H1 (cell line): ENCODE data around the gene JDP2. TPM values are rescaled to one million over a fixed set of nuclear protein-coding genes. Genes with fewer than 3 reads are reported as not detected.

Experiments used
- CTCF ChIA-PET: fragments of 300-600 bp; sonication (Branson Sonifier 250); formaldehyde crosslinking; loops from one replicate; lab custom pipeline; 2021; ENCODE audit not compliant: partially characterized antibody; lab: Charles Lee
- POLR2A ChIA-PET: fragments of 300-600 bp; sonication (Branson Sonifier 250); formaldehyde crosslinking; loops from one replicate; lab custom pipeline; 2021; ENCODE audit warnings: inconsistent platforms; ENCODE audit not compliant: partially characterized antibody; lab: Charles Lee
- DNase-seq, 2 experiments: peaks; one replicate each; pipeline versions ENCODE4 v3.0.0 to v3.0.0-alpha.2; 2010 to 2022; ENCODE audit warnings: low spot score in 2 of 2, low read depth in 1 of 2, mixed read lengths in 1 of 2
- FAIRE-seq: peaks from 2 replicates; lab custom pipeline; 2011; peaks lifted over from hg19 to GRCh38; lab: Jason Lieb, UNC
- H2AFZ ChIP-seq: 2 replicates; pipeline ENCODE4 v1.8.1; 2012; ENCODE audit warnings: low read length, inconsistent platforms
- H2AK5ac ChIP-seq: 2 replicates; pipeline ENCODE4 v1.6.1; 2013; ENCODE audit warnings: low read depth, low read length
- H2BK120ac ChIP-seq: replicated peaks from 2 replicates; pipeline ENCODE3; 2013; ENCODE audit warnings: low read depth, low read length, inconsistent platforms
- H2BK12ac ChIP-seq: 2 replicates; pipeline ENCODE4 v1.6.1; 2013; ENCODE audit warnings: low read depth, low read length
- H2BK15ac ChIP-seq: 2 replicates; pipeline ENCODE4 v1.6.1; 2013; ENCODE audit warnings: low read length
- H2BK20ac ChIP-seq: 2 replicates; pipeline ENCODE4 v1.6.1; 2013; ENCODE audit warnings: low read length
- H2BK5ac ChIP-seq: 2 replicates; pipeline ENCODE4 v1.6.1; 2013; ENCODE audit warnings: low read depth, low read length
- H3K14ac ChIP-seq: 2 replicates; pipeline ENCODE4 v1.6.1; 2013; ENCODE audit warnings: inconsistent platforms; ENCODE audit not compliant: insufficient read length
- H3K18ac ChIP-seq: 2 replicates; pipeline ENCODE4 v1.6.1; 2013; ENCODE audit warnings: low read length; ENCODE audit errors: extremely low read depth
- H3K23ac ChIP-seq: 2 replicates; pipeline ENCODE4 v1.6.1; 2013; ENCODE audit warnings: inconsistent platforms; ENCODE audit not compliant: insufficient read length
- H3K23me2 ChIP-seq: 2 replicates; pipeline ENCODE4 v1.6.1; 2013; ENCODE audit warnings: low read depth, low read length
- H3K27ac ChIP-seq: 2 replicates; pipeline ENCODE4 v1.6.1; 2011; ENCODE audit warnings: low read depth, low read length, inconsistent platforms
- H3K27me3 ChIP-seq, 4 experiments: replicated peaks in 1 of 4; 1 replicate in 1 of 4; 2 replicates in 3 of 4; pipeline versions ENCODE4 v1.6.1 to v1.8.1; 2011 to 2013; ENCODE audit warnings: low read length in 3 of 4, mild to moderate bottlenecking in 3 of 4, inconsistent platforms in 2 of 4, mixed read lengths in 2 of 4, moderate library complexity in 1 of 4; ENCODE audit not compliant: control insufficient read depth in 3 of 4, insufficient read depth in 3 of 4; ENCODE audit errors: extremely low read depth in 1 of 4
- H3K36me3 ChIP-seq, 4 experiments: 2 replicates each; pipeline versions ENCODE4 v1.6.1 to v1.8.1; 2011 to 2013; ENCODE audit warnings: mild to moderate bottlenecking in 4 of 4, low read length in 3 of 4, moderate library complexity in 2 of 4, control low read depth in 1 of 4, inconsistent platforms in 1 of 4; ENCODE audit not compliant: insufficient read depth in 4 of 4, control insufficient read depth in 2 of 4
- H3K4ac ChIP-seq: replicated peaks from 2 replicates; pipeline ENCODE3; 2013; ENCODE audit warnings: low read length, low read depth, mixed read lengths, inconsistent platforms; ENCODE audit not compliant: insufficient read length
- H3K4me1 ChIP-seq, 4 experiments: replicated peaks in 1 of 4; 1 replicate in 1 of 4; 2 replicates in 3 of 4; pipeline versions ENCODE4 v1.6.1 to v1.8.1; 2011 to 2013; ENCODE audit warnings: low read length in 3 of 4, inconsistent platforms in 2 of 4, mixed read lengths in 1 of 4; ENCODE audit not compliant: insufficient read depth in 4 of 4, control insufficient read depth in 3 of 4
- H3K4me2 ChIP-seq, 2 experiments: 2 replicates each; pipeline versions ENCODE4 v1.6.1 to v1.8.1; 2011 to 2013; ENCODE audit warnings: low read depth in 2 of 2, low read length in 2 of 2, control low read depth in 1 of 2, inconsistent platforms in 1 of 2, mild to moderate bottlenecking in 1 of 2; ENCODE audit not compliant: insufficient read depth in 1 of 2
- H3K4me3 ChIP-seq, 4 experiments: fragments of 200-600, 300-600 bp in 1 of 4; sonication (generic), shearing (Covaris generic), sonication (Bioruptor Twin) in 1 of 4; 2 replicates each; pipeline versions ENCODE4 v1.5.1 to v1.8.1; 2011 to 2016; ENCODE audit warnings: low read length in 4 of 4, low read depth in 3 of 4, control low read depth in 2 of 4, inconsistent platforms in 2 of 4, mild to moderate bottlenecking in 2 of 4, mixed read lengths in 1 of 4, moderate library complexity in 1 of 4; ENCODE audit not compliant: insufficient read depth in 2 of 4; ENCODE audit errors: extremely low read depth in 1 of 4
- H3K56ac ChIP-seq: replicated peaks from 2 replicates; pipeline ENCODE3; 2013; ENCODE audit warnings: low read depth, mild to moderate bottlenecking, mixed read lengths, low read length, inconsistent platforms; ENCODE audit not compliant: insufficient read length
- H3K79me1 ChIP-seq: 2 replicates; pipeline ENCODE4 v1.6.1; 2013; ENCODE audit warnings: low read depth, low read length, control low read depth
- H3K79me2 ChIP-seq, 2 experiments: 2 replicates each; pipeline versions ENCODE4 v1.6.1 to v1.8.1; 2012 to 2013; ENCODE audit warnings: low read length in 2 of 2, mild to moderate bottlenecking in 2 of 2, inconsistent platforms in 1 of 2; ENCODE audit not compliant: insufficient read depth in 2 of 2, control insufficient read depth in 1 of 2
- H3K9ac ChIP-seq, 4 experiments: replicated peaks in 1 of 4; 1 replicate in 1 of 4; 2 replicates in 3 of 4; pipeline versions ENCODE4 v1.6.1 to v1.8.1; 2011 to 2013; ENCODE audit warnings: low read depth in 3 of 4, low read length in 3 of 4, control low read depth in 2 of 4, mild to moderate bottlenecking in 2 of 4, moderate library complexity in 2 of 4, inconsistent platforms in 1 of 4; ENCODE audit errors: extremely low read depth in 1 of 4
- H3K9me3 ChIP-seq, 2 experiments: 2 replicates each; pipeline versions ENCODE4 v1.6.1 to v1.8.1; 2012 to 2013; ENCODE audit warnings: mild to moderate bottlenecking in 2 of 2, moderate library complexity in 2 of 2, control low read depth in 1 of 2, inconsistent platforms in 1 of 2, low read depth in 1 of 2, low read length in 1 of 2, mixed read lengths in 1 of 2; ENCODE audit not compliant: insufficient read depth in 2 of 2
- H4K20me1 ChIP-seq, 2 experiments: replicated peaks in 1 of 2; 2 replicates each; pipeline versions ENCODE3 to v1.8.1; 2011 to 2013; ENCODE audit warnings: inconsistent platforms in 2 of 2, low read length in 2 of 2, mild to moderate bottlenecking in 1 of 2; ENCODE audit not compliant: insufficient read depth in 2 of 2, control insufficient read depth in 1 of 2
- H4K5ac ChIP-seq: 2 replicates; pipeline ENCODE4 v1.6.1; 2013; ENCODE audit warnings: low read length, low read depth, mixed read lengths, inconsistent platforms; ENCODE audit not compliant: insufficient read length
- H4K8ac ChIP-seq: 2 replicates; pipeline ENCODE4 v1.8.0; 2013; ENCODE audit warnings: mild to moderate bottlenecking, moderate library complexity, low read length, inconsistent platforms; ENCODE audit not compliant: insufficient read depth; ENCODE audit errors: extremely low read depth
- H4K91ac ChIP-seq: replicated peaks from 2 replicates; pipeline ENCODE3; 2013; ENCODE audit warnings: low read length, mixed read lengths, inconsistent platforms; ENCODE audit not compliant: insufficient read length
- ASH2L ChIP-seq: fragments of 200-600, 300-600 bp; sonication (generic); IDR thresholded peaks from one replicate; pipeline ENCODE4 v1.7.1; 2017; ENCODE audit warnings: low read length
- BRCA1 ChIP-seq: IDR thresholded peaks from 2 replicates; pipeline ENCODE4 v1.6.1; 2012; ENCODE audit warnings: low read depth, low read length, improper control_type of control experiment
- CBX5 ChIP-seq: fragments of 300-800, 300-1000 bp; sonication (generic); IDR thresholded peaks from 2 replicates; pipeline ENCODE4 v1.7.1; 2016; ENCODE audit warnings: antibody characterized with exemption, low read length, low read depth
- GTF2F1 ChIP-seq: IDR thresholded peaks from 2 replicates; pipeline ENCODE4 v1.6.1; 2012; ENCODE audit warnings: low read depth, low read length, improper control_type of control experiment, borderline replicate concordance
- KDM4A ChIP-seq: IDR thresholded peaks from one replicate; pipeline ENCODE4 v1.7.1; 2012; ENCODE audit warnings: low read depth, mild to moderate bottlenecking, moderate library complexity, low read length, inconsistent platforms; ENCODE audit not compliant: severe bottlenecking
- POU5F1 ChIP-seq: IDR thresholded peaks from 2 replicates; pipeline ENCODE4 v1.6.1; 2011; ENCODE audit warnings: low read depth, mild to moderate bottlenecking, low read length, moderate library complexity
- SIRT6 ChIP-seq: IDR thresholded peaks from one replicate; pipeline ENCODE4 v1.7.1; 2012; ENCODE audit warnings: low read length, inconsistent platforms
- SP4 ChIP-seq: IDR thresholded peaks from 2 replicates; pipeline ENCODE4 v1.6.1; 2012; ENCODE audit warnings: low read length, inconsistent platforms
- TAF7 ChIP-seq: optimal IDR thresholded peaks from 2 replicates; pipeline ENCODE3; 2011; ENCODE audit warnings: low read depth, mild to moderate bottlenecking, inconsistent platforms, low read length, moderate library complexity, borderline replicate concordance
- TBP ChIP-seq: IDR thresholded peaks from 2 replicates; pipeline ENCODE4 v1.6.1; 2011; ENCODE audit warnings: low read depth, low read length, improper control_type of control experiment
- TEAD4 ChIP-seq: IDR thresholded peaks from 2 replicates; pipeline ENCODE4 v1.6.1; 2012; ENCODE audit warnings: low read depth, low read length, inconsistent platforms, mixed read lengths
- WGBS, 2 experiments: shearing (Covaris generic) in 1 of 2; methylation state at CpG; one replicate each; pipeline versions ENCODE4 v1.1.6 to v1.1.7; 2013 to 2015; ENCODE audit warnings: low lambda C conversion rate in 2 of 2, mixed read lengths in 2 of 2, inconsistent platforms in 1 of 2, low coverage in 1 of 2, missing lambda C conversion rate in 1 of 2; ENCODE audit not compliant: insufficient replicate concordance in 2 of 2, insufficient coverage in 1 of 2, insufficient read length in 1 of 2; ENCODE audit errors: extremely low coverage in 1 of 2, missing lambda C conversion rate in 1 of 2; 5-methylcytosine and 5-hydroxymethylcytosine counted together
- polyA plus RNA-seq, 7 experiments: library from polyadenylated mRNA; depleted of rRNA in 3 of 7; stranded (reverse) in 5 of 7; unstranded in 2 of 7; fragments of >200 nt in 5 of 7; fragments of 200-250 nt in 2 of 7; gene quantifications; 1 replicate in 5 of 7; 2 replicates in 1 of 7; 4 replicates in 1 of 7; pipeline versions ENCODE4 v1.2.1 to v1.2.3, GENCODE V29; 2011 to 2013; ENCODE audit warnings: missing spikeins in 2 of 7, mixed read lengths in 2 of 7
- total RNA-seq: library from RNA; stranded (reverse); fragmentation: NEBNext Ultra II Directional; extraction: Animal tissue kit (Norgen Biotek cat#: 25700); gene quantifications from 2 replicates; pipeline ENCODE4 v1.2.1, GENCODE V29; 2021

JDP2 gene
- total and polyA plus RNA-seq, 2 of the 8 experiments (the other 6 are each of a cell fraction or from before 2014, with no cell fraction given), result 8.9 to 27.2 TPM

GRCh38 chr14:75521415-75522199 lies 93.8 kb downstream of the JDP2 start:
- 81% methylated on average over 11 of the region's 11 CpGs; no CpG with 5 or more reads in 1 of the 2 experiments for WGBS, 2 experiments
- H2BK20ac ChIP-seq, result no peak overlapping the region

More at GRCh38 chr14:75521415-75522199, 93.8 kb downstream of the JDP2 start:
- no peak overlapping the region for H3K4me2 ChIP-seq
- no peak overlapping the region for H4K5ac ChIP-seq
- H2BK15ac ChIP-seq, result no peak overlapping the region
- H4K91ac ChIP-seq, result no peak overlapping the region
- no peaks in the 10 kb centered on the region for H3K79me1 ChIP-seq
- H2BK12ac ChIP-seq, result no peak overlapping the region
- H3K56ac ChIP-seq, result no peak overlapping the region
- CTCF ChIA-PET, result interaction anchor here (0.5 to 11.7 kb wide), 7 partner anchors 14 to 171 kb away, joined by 3 to 135 read pairs (median 4); no protein-coding TSS in a partner anchor
- TF ChIP-seq SP4 (no peak), TEAD4 (no peak), CBX5 (no peak), SIRT6 (no peak), POU5F1 (no peak), TAF7 (no peak), ASH2L (no peak), BRCA1 (no peak), TBP (no peak), GTF2F1 (no peak), KDM4A (no peak)
- no peak overlapping the region for H3K4me3 ChIP-seq
- no peak overlapping the region for H2AK5ac ChIP-seq
- H3K23me2 ChIP-seq, result no peaks in the 10 kb centered on the region
- no peaks in the 10 kb centered on the region for H3K36me3 ChIP-seq
- H3K4ac ChIP-seq, result no peak overlapping the region
- H2BK5ac ChIP-seq, result no peak overlapping the region
- no peaks in the 10 kb centered on the region; a peak in 1 of 7 replicates for H3K4me1 ChIP-seq
- H2AFZ ChIP-seq, result peak overlapping the region; percentile 42; the same call in 1 of the 2 replicates
- H3K27ac ChIP-seq, result no peak overlapping the region
- no peak overlapping the region for H3K18ac ChIP-seq
- H2BK120ac ChIP-seq, result no peak overlapping the region
- no peak overlapping the region for H3K9ac ChIP-seq
- H3K79me2 ChIP-seq, result no peaks in the 10 kb centered on the region
- FAIRE-seq (no peak), DNase-seq (no peak)
- H4K20me1 ChIP-seq, result no peaks in the 10 kb centered on the region
- no peaks in the 10 kb centered on the region for H3K27me3 ChIP-seq
- H3K14ac ChIP-seq, result no peak overlapping the region
- POLR2A ChIA-PET, result no interaction called here
- H3K9me3 ChIP-seq, result no peaks in the 10 kb centered on the region
- no peak overlapping the region for H4K8ac ChIP-seq
- H3K23ac ChIP-seq, result no peak overlapping the region
